HG02884 (cell line): ENCODE results near the gene FOCAD.
A peak's percentile ranks its signal among the peaks of the same experiment; 100 is the strongest.
"Not testable (repeated sequence)": the region's sequence is repeated elsewhere in the genome, so short reads cannot be mapped to it uniquely, and the experiment has no call there.

ENCODE experiments used
- ATAC-seq: cut with Tn5 transposase; IDR thresholded peaks from one replicate; pipeline ENCODE4 v1.9.1; 2021; ENCODE audit warnings: mild to moderate bottlenecking, moderate library complexity; ENCODE audit not compliant: unreplicated experiment

The FOCAD gene

DNA sequence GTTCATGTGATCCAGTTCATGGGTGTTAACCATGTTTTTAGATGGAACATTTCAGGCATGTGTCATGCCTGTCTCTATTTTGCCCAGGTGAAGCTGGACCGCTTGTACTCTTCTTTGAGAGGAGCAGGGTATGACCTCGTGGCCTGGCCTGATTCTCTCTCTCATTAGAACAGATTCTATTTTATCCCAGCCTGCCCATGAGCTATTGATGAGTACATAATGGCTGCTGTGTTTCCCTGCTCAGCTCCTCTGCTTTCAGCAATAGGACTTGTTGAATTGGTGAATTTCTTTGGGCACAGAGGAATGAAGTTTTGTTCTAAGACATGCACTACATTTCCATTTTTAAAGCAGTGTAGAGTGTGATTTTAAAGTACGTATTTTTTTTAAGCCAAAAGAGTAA, 261.2 kb downstream of the FOCAD start:
- no peak for ATAC-seq

DNA sequence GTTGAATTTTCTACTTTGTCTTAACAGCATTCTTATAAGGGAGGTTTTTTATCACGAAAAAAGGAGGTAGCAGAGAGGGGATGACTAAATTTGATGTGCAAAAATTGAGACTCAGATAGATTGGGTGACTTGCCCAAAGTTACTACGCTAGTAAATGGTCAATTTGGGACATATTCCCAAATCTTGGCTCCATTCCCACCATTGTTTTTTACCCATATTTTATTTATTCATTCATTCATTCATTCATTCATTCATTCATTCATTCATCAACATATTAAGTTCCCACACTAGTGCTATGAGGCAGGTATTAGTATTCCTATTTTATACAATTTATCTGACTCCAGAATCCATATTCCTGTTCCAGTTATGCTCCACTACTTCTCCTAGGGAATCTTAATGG, 261.8 kb downstream of the FOCAD start:
- ATAC-seq = no peak

DNA sequence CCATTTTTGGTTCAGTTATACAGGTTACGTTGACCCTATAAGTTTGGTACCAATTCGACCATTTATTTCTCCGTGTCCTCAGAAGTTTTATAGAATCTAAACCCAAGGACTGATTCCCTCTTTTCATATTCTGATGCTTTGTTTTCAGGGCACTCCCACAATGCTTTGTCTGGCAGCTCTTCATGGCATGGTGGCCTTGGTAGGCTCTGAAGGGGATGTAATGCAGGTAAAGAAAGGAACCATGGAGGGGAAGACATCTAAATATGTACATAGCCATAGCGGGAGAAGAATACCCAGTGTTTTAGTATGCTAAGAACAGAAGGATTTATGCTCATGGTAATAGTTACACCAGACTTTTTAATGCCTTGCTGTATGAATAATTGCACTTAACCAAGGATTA, 264.6 kb downstream of the FOCAD start:
- no peak for ATAC-seq

DNA sequence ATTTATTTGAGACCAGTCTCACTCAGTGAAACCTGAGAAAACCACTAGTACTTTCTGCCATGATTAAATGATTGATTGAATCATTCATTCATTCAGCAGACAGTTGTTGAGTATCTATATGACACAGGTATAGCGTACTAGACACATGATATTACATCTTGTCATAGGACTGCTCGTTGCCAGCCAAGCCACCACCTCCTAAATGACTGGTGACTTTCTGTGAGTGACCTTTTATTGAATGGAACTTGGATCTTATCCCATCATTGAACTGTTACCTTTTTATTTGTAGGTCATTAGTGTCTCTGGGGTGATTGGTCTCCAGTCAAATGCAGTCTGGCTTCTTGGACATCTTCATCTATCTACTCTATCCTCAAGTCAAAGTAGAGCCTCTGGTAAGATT, 266.6 kb downstream of the FOCAD start:
- no peak for ATAC-seq

DNA sequence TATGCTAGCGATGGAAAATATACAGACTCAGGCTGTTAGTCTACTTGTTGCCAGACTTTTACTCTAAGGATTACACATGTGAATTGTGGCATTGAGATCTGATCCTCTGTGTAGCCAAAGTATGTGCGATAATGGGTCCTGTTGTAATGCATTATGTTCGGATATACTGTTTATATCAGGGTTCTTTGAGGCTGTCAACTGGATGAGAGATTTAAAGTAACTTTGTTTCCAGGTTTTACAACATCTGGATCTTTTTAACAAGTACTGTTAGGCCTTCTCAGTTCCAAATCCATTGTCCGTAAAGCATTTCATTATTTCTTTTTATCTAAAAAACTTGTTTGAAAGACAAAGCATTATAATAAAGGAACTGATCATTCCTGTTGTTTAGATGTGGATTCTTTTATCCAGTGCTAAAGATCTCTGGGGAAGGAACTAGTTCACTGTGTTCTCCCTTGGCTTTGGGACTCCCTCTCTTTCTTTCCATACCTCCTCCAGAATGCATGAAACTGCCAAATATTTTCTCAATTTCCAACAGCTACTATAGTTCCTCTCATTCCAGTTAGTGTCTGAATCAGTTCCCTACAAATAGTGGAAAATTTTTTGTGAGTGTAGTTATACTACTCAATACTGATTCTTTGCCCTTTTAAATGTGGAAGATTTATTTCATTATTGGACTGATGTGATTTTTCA, 278.6 kb downstream of the FOCAD start:
- no peak for ATAC-seq

DNA sequence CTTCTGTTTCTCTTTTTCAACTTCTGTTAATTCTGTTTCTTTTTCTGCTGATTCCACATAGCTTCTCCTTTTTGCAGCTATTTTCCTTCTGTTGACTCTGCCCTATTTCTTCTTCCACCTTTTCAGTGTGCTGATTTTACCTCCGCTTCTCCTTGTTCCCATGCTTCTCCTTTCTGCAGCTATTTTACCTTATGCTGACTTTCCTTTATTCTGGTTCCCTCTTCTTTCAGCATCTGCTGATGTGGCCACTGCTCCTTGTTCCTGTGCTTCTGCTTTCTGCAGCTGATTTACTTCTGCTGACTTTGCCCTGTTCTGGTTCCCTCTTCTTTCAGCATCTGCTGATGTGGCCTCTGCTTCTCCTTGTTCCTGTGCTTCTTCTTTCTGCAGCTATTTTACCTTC, 288.6 kb downstream of the FOCAD start:
- no peak for ATAC-seq

DNA sequence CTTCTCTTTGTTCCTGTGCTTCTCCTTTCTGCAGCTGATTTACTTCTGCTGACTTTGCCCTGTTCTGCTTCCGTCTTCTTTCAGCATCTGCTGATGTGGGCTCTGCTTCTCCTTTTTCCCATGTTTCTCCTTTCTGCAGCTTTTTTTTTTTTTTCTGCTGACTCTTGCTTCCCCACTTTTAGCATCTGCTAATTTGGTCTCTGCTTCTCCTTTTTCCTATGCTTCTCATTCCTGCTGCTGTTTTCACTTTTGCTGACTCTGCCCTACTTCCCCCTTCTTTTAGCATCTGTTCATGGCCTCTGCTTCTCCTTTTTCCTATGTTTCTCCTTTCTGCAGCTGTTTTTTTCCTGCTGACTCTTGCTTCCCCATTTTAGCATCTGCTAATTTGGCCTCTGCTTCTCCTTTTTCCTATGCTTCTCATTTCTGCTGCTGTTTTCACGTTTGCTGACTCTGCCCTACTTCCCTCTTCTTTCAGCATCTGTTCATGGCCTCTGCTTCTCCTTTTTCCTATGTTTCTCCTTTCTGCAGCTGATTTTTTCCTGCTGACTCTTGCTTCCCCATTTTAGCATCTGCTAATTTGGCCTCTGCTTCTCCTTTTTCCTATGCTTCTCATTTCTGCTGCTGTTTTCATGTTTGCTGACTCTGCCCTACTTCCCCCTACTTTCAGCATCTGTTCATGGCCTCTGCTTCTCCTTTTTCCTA, 289.3 kb downstream of the FOCAD start:
- ATAC-seq = not testable (repeated sequence)

DNA sequence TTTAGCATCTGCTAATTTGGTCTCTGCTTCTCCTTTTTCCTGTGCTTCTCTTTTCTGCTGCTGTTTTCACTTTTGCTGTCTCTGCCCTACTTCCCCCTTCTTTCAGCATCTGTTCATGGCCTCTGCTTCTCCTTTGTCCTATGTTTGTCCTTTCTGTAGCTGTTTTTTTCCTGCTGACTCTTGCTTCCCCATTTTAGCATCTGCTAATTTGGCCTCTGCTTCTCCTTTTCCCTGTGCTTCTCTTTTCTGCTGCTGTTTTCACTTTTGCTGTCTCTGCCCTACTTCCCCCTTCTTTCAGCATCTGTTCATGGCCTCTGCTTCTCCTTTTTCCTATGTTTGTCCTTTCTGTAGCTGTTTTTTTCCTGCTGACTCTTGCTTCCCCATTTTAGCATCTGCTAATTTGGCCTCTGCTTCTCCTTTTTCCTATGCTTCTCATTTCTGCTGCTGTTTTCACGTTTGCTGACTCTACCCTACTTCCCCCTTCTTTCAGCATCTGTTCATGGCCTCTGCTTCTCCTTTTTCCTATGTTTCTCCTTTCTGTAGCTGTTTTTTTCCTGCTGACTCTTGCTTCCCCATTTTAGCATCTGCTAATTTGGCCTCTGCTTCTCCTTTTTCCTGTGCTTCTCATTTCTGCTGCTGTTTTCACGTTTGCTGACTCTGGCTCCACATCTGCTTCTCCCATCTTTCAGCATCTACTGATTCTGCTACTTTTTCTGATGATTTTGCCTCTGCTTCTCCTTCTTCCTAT, 290.3 kb downstream of the FOCAD start:
- ATAC-seq = not testable (repeated sequence)

DNA sequence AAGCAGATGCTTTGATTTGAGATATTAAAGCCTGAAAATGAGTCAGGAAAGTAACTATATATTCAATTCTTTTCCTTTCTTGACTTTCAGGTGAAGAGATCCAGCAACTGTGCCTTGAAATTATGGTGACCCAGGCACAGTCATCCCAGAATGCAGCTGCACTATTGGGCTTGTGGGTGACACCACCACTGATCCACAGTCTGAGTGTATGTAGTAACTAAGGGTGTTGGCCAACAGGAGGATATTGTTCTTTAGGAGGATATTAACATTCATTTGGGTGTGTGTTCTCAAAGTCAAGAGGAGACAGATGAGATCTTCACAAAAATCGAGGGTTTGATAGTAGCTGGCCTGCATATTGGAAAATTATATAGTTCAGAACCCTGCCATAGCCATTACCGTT, 294.2 kb downstream of the FOCAD start:
- no peak for ATAC-seq

DNA sequence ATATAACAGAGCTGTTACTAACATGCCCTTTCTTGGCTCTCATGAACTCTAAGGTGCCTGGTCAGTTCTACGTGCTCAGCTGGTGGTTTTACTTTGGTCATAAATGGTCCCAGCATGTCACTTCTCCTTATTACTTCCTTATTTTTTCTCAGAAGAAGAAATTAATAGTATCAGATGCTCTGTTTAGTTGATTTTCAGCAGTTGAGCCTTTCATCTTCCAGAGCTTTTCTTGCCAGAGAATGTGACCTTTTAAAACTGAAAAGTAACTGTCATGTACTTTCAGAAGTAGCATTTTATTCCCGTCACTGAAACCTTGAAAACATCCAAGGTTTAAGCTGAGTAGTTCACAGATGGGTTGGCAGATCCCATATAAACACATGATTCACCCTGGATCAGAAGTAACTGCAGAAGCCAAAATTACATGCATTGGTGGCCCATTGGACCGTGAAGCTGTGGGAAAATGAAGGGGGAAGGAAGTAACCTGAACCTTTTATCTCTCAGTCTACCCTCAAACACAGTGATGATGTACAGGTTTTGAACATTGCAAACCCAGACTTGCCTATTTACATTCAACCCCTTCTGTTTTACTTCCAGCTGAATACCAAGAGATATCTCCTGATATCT, 296.9 kb downstream of the FOCAD start:
- ATAC-seq = peak; percentile 72

DNA sequence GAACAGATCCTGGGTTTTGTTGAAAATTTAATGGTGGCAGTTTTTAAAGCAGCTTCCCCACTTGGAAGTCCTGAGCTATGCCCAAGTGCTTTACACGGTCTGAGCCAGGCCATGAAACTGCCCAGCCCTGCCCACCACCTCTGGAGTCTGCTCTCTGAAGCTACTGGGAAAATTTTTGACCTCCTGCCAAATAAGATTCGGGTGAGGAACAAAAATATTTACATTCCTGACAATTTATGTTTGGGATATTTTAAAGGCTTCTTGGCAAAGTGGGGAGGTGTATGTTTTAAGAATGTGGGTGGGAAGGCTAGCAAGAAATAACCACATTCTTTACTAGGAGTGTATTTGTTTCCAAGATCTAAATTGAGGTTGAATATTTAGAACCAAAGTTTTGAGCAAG, 297.4 kb downstream of the FOCAD start:
- ATAC-seq = peak; percentile 20

DNA sequence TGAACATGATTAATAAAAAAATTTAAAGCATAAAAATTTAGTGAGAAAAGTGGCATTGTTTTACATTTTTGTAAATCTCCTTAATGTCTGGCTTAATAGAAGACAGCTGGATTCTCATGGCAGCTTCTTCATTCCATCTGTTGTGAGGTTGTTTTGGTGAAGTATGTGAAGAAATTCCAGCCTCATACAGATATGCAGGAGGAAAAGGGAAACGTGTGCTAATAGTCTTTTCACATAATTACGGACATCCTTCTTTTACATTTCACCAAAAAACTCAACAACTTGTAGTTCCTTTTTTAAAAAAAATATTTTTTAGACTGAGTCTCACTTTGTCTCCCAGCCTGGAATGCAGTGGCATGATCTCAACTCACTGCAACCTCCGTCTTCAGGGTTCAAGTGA, 300.4 kb downstream of the FOCAD start:
- ATAC-seq = no peak

DNA sequence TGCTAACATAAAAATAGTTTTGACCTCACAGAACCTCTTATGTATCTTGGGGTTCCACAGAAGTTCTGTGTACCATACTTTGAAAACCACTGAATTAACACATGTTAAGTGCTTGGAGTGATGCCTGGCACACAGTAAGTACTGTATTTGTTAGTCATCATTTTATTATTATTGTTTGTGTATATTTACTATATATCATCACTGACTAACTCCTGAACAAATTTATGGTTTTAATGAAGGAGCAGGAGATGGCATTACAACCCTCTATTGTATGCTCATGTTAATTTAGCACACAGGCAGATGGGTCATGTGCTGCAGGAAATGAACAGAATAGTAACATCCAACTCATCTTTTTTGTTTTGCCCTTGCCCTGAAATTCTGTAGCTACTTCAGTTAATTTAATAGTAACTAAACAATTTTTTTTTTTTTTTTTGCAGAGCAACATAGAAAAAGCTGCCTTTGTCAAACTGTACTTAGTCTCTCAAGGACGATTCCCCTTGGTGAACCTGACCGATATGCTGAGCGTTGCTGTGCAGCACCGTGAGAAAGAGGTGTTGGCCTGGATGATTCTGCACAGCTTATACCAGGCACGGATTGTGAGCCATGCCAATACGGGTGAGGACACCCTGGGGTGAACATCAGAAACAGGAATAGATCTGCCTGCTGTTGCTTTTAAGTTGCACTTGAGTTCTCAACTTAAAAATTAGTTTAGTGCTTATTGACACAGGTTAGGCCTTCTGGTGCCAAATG, 302.0 kb downstream of the FOCAD start:
- ATAC-seq = no peak

DNA sequence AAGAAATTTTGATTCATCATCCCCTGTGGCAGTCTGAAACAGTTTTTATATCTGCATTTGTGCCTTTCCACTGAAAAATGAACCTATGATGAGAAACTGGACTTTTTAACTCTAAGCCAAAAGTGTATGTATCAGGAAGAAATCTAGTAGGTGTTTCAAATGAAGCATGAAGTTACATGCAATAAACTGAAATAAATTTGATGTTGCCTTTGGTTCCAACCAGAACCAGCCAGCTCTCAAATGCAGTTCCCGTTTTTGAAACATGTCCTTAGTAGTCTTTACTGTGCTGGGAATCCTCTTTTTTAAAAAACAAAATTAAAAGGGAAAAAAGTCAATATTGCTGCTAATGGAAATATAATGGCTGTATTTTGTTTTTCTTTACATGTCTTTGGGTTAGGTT, 303.5 kb downstream of the FOCAD start:
- no peak for ATAC-seq

DNA sequence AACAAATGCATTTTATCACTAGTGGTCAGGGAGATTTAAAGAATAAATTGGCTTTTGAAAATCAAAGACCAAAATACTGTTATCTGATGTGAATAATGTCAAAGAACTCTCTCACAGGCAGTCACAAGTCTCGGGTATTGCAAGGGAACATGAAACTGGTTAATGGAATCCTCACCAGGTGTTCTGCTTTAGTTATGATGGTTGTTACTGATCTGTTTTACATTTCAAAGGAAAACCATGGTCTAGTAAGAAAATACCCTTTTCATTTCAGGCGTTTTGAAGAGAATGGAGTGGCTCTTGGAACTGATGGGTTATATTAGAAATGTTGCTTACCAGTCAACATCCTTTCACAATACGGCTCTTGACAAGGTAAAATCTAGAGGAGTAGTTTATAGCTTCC, 304.0 kb downstream of the FOCAD start:
- no peak for ATAC-seq

DNA sequence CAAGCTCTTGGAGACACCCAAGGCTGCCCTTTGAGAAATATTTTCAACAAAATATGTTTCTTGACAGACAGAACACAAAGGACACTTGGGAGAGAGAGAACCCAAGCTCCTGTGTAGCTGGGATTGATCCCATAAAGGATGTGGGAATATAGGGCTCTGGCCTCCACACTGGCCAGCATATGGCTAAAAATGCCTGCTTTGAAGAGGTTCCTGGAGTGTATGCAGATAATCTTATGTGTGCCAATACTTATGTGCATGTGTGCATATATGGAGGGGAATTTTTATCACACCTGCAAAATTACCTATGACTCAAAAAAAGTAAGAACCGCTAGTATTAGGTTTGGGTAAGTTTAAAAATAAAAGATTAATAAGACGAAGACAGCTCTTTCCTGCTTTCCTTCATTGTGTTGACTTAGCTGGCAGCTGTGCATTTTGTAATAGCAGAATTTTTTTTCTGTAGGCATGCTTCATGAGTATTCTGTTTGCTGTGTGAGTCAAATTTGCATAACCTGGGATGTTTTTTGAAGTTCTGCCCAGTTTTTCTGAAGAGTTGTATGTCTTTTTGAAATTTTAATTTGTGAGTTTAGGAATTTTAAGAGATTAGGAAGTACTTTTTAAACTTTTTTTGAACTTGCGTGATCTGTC, 304.7 kb downstream of the FOCAD start:
- ATAC-seq = no peak

DNA sequence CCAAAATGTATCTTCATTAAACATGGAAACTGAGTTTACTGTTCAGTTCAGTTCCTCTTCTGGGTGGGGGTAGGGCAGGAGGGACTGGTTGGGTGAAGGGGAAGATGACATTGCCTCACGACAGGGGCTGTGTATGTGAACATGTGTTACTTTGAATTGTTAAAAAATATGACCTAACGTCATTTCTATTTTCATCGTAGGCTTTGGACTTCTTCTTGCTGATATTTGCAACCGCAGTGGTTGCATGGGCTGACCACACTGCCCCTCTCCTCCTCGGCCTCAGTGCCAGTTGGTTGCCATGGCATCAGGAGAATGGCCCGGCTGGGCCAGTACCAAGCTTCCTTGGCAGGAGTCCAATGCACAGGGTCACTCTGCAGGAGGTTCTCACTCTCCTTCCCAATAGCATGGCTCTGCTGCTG, 305.9 kb downstream of the FOCAD start:
- ATAC-seq = no peak

DNA sequence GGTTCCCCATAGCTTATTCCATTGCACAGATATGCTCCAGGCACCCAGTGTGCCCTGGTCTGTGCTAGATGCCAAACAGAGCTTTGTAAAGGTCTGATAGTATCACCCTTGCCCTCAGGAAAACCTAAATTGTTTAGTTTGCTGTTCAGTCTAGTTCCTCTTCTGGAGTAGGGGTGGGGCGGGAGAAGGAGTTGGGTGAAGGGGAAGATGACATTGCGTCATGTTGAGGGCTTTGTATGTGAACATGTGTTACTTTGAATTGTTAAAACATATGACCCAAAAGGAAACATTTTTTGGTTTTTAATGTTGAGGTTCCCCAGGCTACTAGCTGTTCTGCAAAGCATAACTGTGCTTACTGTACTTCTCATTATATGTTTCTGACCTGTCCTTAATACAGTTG, 306.8 kb downstream of the FOCAD start:
- ATAC-seq = no peak

DNA sequence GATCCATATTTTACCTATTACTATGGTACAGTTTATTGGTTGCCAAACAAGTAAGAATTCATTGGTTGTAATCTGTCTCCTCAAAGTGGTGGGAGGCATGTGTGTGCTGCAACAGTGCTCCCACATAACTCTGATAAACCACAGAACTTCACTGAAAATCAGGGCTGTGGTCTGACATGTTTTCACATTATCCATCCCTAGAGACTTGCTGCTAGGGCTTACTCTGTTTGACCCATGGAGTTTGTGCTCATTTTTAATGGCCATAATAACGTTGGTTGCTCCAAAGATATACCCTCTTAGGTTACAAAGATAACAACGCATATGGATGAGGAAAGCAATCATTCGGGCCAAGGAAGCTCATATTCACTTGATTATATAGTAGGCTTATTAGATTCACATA, 310.4 kb downstream of the FOCAD start:
- ATAC-seq = no peak

DNA sequence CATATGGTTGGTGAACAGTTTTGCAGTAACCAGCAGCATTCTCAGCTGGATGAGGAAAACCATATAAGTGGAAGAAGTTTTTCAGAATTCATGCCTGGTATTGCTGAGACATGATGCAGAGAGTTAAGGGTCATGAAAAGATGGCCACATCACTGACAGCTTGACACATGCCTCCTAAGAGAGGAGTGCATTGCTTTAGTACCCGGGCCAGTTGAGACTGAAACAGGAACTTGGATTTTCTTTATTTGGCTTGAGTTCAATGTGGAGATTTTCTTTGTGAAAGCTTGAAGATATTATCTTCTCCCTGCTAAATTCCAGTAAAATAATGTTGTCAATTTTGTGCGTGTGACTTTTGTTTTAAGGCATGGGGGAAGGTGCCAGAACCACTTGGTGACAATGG, 311.6 kb downstream of the FOCAD start:
- no peak for ATAC-seq
